Activated CD4-positive, CD25-positive, alpha-beta regulatory T cell treated with anti-CD3 and anti-CD28 coated beads, Interleukin-2, amount 50 U/mL, for 72 hours (primary cell): ENCODE results near the gene SRRM4.
"Not testable (repeated sequence)": the region's sequence is repeated elsewhere in the genome, so short reads cannot be mapped to it uniquely, and the experiment has no call there.

ENCODE experiments used
- DNase-seq: peaks from one replicate; pipeline ENCODE4 v3.0.0; 2021

The SRRM4 gene

DNA sequence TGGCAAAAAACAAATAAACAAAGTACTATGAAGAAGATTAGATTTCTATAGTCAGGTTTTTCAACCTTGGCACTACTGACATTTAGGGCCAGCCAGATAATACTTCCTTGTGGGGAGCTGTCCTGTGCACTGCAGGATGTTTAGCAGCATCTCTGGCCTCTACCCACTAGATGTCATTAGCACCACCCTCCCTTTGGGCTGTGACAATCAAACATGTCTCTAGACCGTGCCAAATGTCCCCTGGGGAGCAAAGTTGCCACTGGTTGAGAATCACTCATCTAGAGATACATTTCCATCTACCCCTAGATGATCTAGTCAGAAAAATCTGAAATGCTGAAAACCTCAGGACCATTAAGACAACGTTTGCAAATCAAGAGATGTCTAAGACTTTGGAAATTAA is 29.9 kb downstream of the SRRM4 start:
- DNase-seq = no peak

DNA sequence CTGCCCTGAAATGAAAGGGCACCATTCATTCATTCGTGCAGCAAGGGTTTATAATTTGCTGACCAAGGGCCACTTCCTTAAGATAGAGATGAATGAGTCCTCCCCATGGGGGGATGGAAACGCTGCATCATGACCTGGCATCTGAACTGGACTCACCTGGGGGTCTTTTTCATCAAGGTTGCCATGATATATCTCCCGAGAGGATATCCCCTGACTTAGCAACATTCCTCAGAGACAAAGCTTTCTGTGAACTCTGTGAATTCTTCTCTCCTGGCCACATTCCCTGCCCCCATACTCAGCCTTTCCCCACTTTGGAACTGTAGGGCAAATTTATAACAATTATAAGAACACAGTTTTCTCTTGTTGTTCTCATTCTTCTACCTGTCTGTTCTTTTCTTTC is 30.8 kb downstream of the SRRM4 start:
- no peak for DNase-seq

DNA sequence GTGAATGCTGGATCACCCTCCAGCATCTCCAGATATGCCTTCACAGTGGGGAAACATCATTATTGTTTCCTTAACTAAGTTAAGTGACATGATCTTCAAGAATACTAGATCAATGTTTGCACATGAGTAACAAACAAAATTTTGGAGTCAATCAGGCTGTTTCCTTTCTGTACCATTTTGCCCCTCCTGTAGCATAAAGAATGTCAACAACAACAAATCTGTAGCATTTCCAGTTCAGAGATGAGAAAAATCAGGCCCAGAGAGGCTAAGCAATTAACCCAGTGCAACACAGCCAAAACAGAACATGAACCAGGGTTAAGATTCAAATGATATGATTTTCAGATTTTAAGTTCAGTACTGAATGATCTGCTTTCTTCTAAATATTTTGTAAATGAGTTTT is 31.7 kb downstream of the SRRM4 start:
- DNase-seq = no peak

DNA sequence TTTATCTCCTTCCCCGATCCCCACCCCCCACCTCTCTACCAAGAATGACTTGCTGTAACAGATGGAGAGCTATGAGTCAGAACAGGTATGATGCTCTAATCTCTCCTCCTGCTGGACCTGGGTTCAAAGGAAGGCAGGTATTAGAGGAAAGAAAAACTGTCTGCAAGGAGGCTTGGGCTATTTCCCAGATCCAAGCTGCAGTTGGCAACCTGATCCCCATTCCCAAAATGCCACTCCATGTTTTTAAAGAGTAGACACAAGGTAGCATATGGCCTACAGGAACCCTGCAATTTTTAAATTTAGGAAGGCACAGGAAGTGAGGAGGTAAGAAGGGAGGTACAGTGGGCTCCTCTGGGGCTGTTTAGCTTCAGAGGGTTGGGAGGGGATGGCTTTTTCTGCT is 33.0 kb downstream of the SRRM4 start:
- DNase-seq = no peak

DNA sequence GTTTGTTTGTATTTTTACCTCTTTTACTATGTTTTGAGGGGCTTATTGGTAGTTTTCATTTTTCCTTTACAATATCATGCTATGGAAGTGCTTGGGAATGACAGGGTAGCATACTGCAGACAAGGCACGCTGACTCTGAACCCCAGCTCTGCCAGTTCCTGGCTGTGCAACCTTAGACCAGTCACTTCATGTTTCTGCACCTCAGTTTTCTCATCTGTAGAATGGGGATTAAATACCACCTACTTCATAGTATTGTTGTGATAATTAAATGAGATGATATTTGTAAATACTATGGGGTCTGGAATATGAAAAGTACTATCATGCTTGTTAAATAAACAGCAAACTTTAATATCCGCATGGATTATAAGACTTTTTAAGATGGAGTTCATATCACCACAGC is 35.4 kb downstream of the SRRM4 start:
- DNase-seq = no peak

DNA sequence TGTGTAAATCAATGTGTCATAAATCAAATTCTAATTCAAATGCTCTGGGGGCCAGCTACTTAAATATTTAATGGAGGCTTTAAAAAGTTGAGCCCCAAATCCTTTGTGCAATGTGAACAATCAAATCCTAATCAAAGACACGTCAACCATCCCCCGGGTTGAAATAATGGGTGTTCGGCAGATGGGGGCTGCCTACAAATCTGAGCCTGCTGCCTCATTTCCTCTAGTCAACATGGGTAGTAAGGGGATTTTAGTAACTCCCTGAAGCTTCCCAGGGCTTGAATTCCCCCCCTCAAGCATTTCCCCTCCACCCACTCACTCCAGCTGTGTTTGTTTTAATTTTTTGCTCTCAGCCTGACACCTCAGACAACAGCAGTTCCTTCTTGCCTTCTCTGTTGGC is 37.8 kb downstream of the SRRM4 start:
- DNase-seq = no peak

DNA sequence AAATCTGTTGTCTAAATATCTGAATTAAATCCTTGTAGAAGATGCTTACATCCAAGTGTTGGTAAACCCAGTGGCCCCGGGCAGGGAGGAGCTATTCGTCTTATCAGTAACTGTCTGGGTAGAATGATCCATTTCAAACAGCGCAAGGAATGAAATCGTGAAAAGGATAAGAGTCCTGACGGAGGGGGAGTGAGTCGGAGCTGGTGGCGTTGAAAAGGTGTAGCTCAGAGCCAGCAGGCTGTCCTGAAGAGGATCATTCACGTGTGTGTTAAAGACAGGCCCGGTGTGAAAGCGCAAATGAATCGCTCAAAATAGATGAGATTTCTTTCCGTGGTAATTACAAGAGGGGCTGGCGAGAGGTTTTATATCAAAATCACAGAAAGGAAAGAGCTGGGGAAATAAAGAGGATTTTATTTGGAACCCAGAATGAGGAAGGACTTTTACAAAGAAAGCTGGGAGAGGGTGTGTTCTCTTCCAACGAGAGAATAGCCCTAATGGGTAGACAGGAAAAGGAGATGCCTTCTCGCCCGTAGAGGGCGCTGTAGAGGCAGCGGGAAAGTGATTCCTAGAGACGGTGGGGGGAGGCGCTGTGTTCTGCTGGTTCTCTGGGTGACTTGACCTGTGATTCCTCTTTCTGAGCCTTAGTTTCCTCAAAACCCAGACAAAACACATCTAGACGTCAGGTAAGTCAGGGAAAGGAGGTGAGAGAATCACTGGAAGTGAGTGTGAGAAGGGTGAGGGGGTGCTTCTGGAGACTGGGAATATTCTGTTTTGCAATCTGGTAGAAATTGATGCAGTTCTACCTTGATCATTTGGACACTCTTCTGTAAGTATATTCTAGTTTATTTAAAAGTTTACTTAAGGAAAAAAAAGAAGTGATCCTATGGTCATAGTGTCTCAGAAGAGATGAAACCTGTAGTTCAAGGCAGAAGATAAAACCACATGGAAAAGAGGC is 39.3 kb downstream of the SRRM4 start:
- no peak for DNase-seq

DNA sequence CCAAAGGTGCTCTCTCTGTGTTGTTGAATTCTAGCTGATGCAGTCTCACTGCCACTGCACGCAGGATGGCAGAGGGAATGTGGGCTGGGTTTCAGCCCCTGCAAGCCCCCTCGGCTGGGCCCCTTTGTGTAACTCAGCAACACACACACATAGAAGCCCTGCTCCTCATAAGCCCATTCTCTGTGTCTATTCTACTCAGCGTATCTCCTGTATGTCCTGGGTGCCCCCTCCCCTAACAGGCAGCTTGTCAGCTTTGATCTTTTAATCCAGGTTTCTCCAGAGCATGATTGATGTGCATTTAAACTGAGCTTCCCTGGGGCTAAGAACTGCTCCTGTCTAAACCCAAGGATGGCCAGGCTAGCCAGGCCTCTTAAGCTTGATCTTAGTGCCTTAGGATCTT is 43.0 kb downstream of the SRRM4 start:
- DNase-seq = no peak

DNA sequence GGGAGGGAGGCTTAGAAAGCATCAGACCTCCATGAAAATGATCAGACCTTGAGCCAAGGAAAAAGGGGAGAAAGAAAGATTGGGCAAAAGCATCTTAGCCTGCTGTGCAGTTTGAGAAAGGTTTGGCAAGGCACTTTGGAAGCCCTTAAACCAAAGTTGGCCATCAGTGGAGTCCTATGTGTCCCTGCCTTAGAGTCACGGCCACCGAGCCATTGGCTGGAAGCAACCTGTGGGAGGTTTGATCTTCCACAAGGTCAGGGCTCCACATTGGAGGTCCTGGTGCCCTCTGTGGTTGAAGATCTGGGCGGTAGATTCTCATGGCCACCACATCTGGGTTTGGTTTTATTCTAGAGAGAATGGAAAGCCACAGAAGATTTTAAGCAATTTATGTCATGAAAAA is 44.4 kb downstream of the SRRM4 start:
- DNase-seq = no peak

DNA sequence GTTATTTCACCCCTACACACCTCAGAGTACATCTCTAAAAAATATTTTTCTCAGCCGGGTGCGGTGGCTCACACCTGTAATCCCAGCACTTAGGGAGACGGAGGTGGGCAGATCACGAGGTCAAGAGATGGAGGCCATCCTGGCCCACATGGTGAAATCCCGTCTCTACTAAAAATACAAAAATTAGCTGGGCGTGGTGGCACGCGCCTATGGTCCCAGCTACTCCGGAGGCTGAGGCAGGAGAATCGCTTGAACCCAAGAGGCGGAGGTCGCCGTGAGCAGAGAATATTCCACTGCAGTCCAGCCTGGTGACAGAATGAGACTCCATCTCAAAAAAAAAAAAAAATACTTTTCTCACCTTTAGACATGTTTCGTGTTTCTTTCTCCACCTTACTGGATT is 52.0 kb downstream of the SRRM4 start:
- DNase-seq = not testable (repeated sequence)

DNA sequence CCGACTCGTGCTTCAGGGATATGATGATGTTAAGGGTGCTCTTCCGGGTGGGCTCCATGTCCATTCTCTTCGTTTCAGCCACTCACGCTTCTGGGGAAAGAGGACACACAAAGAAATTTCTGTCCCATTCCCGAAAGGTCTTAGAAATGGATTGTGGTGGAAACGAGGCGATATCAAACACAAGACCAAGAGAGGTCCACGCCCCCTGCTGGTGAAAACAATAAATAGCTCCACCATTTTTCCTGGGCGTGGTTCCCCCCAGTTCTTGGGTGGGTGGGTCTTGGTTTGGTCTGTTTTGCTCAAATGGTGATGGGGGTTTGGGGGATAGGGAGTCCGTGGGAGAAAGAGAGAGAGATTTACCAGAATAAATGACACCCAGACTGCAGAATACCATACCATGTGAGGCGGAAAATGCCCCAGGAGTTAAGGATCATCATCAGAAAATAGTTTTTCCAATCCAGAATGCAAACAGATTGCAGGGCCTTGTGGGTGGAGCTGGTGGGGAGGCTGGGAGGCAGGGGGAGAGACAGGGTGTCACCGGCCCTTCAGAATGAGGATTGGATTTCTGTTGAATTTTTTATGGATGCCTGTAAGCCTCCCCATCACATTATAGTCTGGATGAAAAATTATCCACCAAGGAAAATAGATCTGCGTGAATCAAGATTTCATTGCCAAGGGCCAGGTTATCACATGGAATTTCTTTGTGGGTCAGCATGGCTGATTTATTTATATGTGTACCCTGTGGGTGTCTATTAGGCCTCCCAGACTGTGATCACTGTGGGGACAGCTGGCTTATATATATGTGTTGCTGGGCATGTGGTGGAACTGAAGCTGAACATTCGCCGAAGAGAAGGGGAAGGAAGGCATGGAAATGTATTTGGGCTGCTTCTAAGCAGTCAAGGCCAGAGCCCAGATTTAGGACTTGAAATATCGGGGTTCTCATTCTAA is 55.8 kb downstream of the SRRM4 start:
- DNase-seq = no peak

DNA sequence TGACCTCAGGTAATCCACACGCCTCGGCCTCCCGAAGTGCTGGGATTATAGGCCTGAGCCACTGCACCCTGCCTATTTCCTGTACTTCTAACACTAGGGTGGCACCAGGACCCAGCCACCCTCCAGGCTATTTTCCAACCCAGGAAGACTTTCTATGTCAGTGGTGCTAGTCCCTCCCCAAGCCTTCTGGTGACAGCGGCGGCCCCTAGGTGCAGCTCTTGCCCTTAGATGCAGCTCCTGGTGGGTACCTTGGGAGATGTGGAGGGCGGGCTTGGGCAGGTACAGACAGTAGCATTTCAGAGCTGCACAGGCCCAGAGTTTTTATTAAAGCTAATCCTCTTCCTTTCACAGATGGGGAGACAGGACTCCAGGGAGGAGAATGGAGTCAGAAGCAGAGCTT is 62.8 kb downstream of the SRRM4 start:
- DNase-seq = no peak

DNA sequence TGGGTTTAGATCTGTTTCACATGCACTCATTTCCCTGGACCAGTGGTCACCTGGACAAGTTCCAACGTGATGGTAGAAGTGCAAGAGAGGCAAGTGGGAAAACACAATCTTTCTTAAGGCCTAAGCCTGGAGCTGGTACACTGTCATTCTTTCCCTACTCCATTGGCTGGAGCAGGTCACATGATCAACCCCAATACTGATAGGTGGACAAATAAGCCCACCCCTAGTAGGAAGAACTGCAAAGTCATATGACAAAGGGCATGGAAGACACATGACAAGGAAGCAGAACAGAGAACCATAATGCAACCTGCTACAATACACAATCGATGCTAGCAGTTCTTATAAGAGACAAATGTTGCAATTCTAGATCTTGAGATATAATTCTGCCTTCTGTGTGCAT is 66.3 kb downstream of the SRRM4 start:
- DNase-seq = no peak

DNA sequence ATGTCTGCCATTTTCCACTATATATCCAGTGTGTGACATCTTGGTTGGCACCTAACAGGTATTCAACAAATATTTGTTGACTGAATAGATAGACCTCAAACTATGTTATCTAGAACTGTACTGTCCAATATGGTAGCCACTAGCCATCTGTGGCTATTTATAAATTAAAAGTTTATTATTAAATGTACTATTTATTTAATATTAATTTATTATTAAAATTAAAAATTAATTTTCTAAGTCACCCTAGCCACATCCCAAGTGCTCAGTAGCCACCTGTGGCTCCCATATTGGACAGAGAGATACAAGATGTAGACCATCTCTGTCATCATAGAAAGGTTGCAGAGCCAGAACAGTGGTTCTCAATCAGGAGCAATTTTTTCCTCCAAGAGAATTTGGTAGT is 69.3 kb downstream of the SRRM4 start:
- no peak for DNase-seq

DNA sequence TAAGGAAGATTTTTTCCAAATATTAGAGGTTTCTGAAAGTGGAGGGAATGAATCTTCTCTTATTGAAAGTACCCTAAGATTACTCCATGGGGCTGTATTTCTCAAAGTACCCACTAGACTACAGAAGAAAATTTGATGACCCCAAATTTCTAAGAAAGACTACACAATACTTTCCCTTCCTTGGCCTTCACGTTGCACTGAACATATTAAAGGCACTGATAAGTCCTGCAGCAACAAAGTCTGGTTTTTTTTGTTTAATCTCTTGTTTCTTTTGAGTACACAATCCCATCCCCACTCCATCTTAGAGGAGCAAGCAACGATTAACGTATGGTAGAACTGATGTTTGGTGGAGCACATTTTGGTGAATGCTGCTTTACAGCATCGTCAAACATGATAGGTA is 70.1 kb downstream of the SRRM4 start:
- DNase-seq = no peak

DNA sequence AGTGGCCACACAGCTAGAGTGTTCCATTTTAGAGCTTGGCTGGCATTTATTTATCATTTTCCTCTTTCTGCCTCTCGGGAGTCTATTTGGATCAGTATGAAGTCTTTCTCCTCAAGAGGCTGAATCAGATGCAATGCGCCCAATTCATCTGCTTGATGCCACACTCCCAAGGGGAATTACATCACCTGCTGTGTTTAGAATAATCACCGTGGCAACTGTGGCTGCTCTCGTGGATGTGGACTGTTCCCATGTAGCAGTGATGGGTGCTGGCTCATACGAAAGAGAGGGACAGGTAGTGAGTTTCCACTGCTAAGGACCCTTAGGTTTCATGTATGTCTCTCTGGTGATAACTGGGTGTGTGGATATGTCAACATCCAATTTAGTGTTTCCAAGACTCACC is 70.7 kb downstream of the SRRM4 start:
- no peak for DNase-seq

DNA sequence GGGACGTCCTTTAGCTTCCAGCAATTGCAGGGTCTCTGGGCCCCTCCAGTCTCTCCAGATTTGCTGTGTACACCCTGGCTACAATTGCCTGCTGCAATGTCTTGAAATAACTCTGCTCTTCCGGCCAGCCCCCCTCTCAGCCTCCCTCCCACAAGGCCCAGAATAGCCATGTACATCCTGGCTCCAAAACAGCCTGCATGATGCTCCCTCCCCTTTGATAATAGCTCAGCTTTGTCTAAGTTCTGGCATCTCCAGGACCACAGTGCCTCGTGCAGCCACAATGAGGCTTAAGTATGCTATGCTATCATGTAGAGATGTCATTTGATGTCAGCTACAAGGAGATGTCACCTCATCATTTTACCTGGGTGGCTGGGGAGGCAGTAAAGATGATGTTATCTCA is 74.6 kb downstream of the SRRM4 start:
- no peak for DNase-seq

DNA sequence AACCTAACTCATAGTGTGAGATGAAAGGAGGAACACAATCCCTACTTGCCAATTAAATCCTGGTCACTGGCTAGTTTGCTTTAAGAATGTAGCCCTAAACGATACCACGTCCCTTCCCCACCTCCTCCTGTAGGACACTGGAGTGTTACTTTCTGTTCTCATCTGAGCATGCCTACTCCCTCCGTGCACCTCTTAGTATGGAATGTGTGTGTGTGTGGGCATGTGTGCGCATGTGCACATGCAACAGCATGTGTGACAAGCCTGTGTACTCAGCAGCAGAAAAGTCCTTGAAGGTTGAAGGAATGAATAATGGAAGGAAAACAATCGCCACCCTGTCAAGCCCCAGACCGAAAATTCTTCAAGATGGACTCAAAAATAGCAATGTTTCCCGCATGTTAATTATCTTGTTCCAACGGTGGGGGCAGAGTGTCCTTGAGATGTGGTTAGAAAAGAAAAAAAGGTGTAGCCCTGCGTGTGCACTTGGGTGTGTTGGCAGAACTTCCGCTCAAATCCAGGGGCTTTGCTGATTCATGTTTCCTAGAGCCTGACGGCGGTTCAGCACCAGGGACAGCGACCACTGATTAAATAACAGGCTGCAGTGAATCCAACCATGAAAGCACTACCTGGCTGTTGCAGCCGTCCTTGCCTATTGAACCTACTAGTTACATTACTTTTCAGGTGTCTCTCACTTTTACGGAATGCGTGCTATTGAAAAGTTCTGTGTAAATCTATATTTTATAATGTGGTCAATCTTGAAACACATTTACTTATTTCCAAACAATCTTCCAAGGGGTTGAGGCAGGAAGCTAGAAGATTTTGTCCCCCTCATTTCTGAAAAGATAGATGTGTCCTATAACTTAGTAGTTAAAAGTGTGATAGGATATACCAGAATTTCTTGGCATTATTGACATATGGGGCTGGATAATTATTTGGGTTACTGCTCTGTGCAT is 79.8 kb downstream of the SRRM4 start:
- DNase-seq = no peak

DNA sequence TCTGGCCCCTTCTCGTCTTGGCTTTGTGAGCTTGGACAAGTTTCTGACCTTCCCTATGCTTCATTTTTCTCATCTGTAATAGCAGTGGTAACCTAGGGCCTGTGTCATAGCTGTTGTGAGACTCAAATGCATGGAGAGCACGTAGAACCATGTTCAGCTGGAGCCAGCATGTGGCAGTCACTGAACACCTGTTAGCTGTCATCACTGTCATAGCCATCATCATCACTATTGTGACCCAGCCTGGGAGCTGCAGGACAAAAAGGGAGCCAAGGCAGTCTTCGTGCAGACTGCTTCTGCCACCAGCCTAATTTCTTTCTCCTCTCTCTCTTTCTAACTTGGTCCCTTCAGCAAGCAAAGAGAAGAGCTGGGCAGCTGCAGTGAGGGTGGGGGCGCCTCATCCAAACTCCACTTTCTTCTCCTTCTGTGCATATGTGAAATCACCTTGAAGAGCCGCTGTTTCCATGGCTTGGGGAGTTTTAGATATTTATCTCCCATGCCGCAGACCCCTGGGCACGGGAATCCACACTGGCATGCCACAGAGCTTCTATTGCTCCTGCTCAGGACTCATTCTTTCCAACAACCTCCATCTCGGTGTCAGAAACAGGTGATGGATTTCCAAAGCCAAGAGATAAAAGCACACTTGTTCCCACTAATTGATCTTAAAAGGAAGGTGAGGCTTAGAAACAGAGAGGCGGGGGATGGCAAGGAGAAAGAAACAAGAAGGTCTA is 87.0 kb downstream of the SRRM4 start:
- no peak for DNase-seq

DNA sequence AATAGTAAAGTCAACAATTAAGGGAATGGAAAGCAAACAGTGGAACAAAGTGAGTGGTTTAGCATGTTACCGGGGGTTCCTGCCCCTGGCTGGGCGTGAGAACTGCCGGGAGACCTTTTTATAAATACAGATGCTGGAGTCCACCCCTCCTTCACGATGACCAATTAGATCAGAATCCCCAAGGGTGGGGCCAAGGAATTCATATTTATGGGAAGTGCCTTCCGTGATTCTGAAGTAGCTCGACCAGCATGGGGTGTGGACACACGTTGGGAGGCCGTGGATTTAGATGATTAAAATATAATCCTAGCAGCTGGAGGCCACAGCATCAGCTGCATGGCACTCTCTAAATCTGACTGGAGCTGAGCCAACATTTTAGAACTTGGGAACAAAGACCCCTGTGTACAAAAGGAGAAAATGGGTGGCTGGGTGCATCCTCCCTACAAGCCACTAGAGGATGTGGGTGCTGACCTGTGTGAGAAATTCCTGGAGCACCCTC is 87.9 kb downstream of the SRRM4 start:
- DNase-seq = no peak

DNA sequence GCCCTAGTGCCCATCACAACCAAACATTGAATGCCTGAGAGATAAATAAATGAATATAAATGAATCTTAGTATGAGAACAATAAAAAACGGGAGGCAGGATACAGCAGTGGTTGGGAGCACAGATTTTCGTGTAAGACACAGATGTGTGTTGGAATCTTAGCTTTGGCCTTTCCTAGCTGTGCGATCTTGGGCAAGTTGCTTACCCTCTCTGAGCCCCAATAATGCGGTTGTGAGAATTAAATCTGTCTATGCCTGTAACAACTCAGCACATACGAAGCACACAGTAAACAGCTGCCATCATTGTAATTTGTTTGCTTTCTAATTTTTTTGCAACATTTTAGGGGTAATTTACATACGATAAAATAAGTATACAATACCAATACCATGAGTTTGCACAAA is 89.8 kb downstream of the SRRM4 start:
- DNase-seq = no peak
